ENCODE results near the gene NRP2.

GRCh38 chr2:205662206-205662965 is 19.9 kb upstream of the NRP2 start:
- no peak for TF ChIP-seq GATA2 (IDR thresholded peaks at IDR 0.05; ENCODE audit: low read depth, low read length)
- no peak for TF ChIP-seq GATA3 (IDR thresholded peaks at IDR 0.05; ENCODE audit: low read depth, low read length)
